NCI-H526 treated with DMSO at 0.1 percent for 48 hours (cell line): ENCODE results near the gene MOGAT1.
"Not testable (repeated sequence)": the region's sequence is repeated elsewhere in the genome, so short reads cannot be mapped to it uniquely, and the experiment has no call there.

Experiments used
- DNase-seq: peaks from one replicate; lab custom pipeline; 2025; lab: John Stamatoyannopoulos, UW

The MOGAT1 gene

GRCh38 chr2:222670191-222671038 is 1.0 kb upstream of the MOGAT1 start:
- DNase-seq, result no peak

GRCh38 chr2:222672068-222672401 is 577 bp downstream of the MOGAT1 start:
- DNase-seq, result no peak

GRCh38 chr2:222673273-222673672 is 1.8 kb downstream of the MOGAT1 start:
- DNase-seq, result no peak

GRCh38 chr2:222673883-222674282 is 2.4 kb downstream of the MOGAT1 start:
- DNase-seq, result no peak

GRCh38 chr2:222677981-222678380 is 6.5 kb downstream of the MOGAT1 start:
- peak; percentile 18 for DNase-seq

GRCh38 chr2:222683805-222684204 is 12.3 kb downstream of the MOGAT1 start:
- no peak for DNase-seq

- no peak for DNase-seq
Measured at GRCh38 chr2:222686086-222686750, 14.8 kb downstream of the MOGAT1 start.

- no peak for DNase-seq
Measured at GRCh38 chr2:222688917-222689316, 17.5 kb downstream of the MOGAT1 start.

GRCh38 chr2:222689322-222689721 is 17.9 kb downstream of the MOGAT1 start:
- DNase-seq, result no peak

GRCh38 chr2:222690564-222691200 is 19.2 kb downstream of the MOGAT1 start:
- peak; percentile 51 for DNase-seq

GRCh38 chr2:222693413-222693812 is 22.0 kb downstream of the MOGAT1 start:
- not testable (repeated sequence) for DNase-seq

- DNase-seq, result peak; percentile 22
Measured at GRCh38 chr2:222693837-222694236, 22.4 kb downstream of the MOGAT1 start.

GRCh38 chr2:222698276-222698675 is 26.8 kb downstream of the MOGAT1 start:
- DNase-seq, result no peak

GRCh38 chr2:222701233-222701632 is 29.8 kb downstream of the MOGAT1 start:
- DNase-seq, result no peak

- peak; percentile 81 for DNase-seq
Measured at GRCh38 chr2:222701721-222702131, 30.3 kb downstream of the MOGAT1 start.

- no peak for DNase-seq
Measured at GRCh38 chr2:222703091-222703490, 31.6 kb downstream of the MOGAT1 start.

- DNase-seq, result no peak
Measured at GRCh38 chr2:222703886-222704285, 32.4 kb downstream of the MOGAT1 start.

GRCh38 chr2:222706616-222707015 is 35.2 kb downstream of the MOGAT1 start:
- peak; percentile 86 for DNase-seq

GRCh38 chr2:222707102-222707688 is 35.7 kb downstream of the MOGAT1 start:
- no peak for DNase-seq

- DNase-seq, result no peak
Measured at GRCh38 chr2:222707689-222708273, 36.3 kb downstream of the MOGAT1 start.

- DNase-seq, result peak; percentile 23
Measured at GRCh38 chr2:222708274-222708710, 36.8 kb downstream of the MOGAT1 start.
